IPS-11a (cell line): Measurements from ENCODE around the gene ADAM12.

Experiments used
- H3K4me3 ChIP-seq: one replicate; pipeline ENCODE4 v1.5.1; 2013; ENCODE audit warnings: low read depth, low read length, control low read depth

The ADAM12 gene

DNA sequence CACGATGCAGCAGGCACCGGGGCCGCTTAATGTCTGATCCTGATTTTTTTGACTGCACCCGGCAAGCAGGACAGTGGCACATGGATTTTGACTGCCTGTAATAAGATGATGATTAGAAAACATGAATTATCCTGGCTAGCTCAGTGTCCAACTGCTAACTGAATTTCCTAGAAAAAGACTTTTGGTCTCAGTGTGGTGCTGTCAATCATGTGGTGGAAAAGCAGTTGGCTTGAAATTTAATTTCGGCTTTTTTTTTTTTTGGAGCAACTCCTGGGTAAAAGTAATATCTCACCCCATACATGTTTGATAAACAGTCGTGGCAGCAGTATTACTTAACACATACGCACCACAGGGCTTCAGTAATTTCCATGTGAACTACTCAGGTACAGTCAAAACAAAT, 264.2 kb downstream of the ADAM12 start:
- no peak overlapping the region for H3K4me3 ChIP-seq

DNA sequence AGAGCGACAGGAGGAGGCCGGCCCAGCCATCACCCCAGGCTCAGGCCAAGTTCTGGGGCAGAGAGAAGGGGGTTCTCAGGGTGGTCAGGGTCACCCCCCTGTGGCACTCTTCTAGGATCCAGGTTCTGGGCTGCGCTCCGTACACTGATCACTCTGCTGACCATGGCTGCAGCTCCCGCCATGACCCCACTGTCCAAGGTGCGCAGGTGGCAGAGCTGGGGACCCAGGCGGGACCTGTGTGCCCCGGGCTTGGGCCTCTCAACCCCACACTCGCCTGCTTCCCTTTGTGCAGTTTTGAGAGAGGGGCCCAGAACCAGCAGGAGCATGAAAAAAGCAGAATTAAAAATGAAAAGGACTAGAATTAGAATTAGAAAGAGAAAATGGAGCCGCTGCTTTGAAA, 264.8 kb downstream of the ADAM12 start:
- H3K4me3 ChIP-seq: no peak overlapping the region

DNA sequence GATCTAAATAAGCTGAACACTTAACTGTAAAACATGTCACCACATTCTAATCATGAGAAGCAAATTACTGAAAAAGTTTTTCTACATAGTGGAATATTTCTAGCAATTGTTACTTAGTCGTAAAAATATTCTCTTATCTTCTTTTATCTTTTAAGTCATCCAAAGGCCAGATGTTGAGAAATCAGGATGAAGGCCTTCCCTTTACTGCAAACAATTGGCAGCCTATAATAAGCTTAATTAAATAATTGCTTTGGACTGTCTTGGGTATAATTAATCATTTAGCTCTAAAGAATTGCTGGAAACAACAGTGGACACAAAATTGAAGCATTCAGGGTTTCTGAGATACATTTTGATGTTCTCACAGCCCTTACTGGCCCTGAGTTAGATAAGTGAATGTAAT, 265.4 kb downstream of the ADAM12 start:
- no peak overlapping the region for H3K4me3 ChIP-seq

DNA sequence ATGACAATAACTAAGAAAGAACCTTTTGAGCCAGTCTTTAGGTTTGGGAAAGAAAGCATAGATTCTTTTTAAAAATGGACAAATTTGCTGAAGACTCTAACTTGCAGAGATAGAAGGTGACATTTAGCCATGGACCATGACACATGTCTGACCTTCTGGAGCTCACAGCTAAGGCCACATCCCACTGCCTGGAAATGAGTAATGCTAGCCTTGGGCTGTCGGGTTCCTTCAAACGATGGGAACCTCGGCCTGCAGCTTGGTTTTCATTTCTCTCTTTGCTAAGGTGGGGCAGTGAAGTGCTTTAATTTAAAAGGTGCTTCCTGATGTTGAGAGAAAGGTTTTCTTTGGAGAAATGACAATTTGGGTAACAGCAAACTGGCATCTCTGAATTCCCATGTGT, 268.7 kb downstream of the ADAM12 start:
- H3K4me3 ChIP-seq: no peak overlapping the region

DNA sequence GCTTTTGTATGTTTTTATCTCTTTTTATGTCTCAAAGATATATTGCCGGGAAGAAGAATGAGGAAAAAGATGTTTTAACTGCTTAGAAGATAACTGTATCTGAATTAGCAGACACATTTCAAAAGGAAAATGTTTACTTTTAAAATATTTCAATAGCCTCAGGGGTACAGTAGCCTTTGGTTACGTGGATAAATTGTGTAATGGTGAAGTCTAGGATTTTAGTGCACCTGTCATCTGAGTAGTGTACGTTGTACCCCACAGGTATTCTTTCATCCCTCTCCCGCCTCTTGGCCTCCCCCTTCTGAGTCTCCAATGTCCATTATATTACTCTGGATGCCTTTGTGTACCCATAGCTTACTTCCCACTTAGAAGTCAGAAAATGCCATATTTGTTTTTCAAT, 269.8 kb downstream of the ADAM12 start:
- H3K4me3 ChIP-seq: no peak overlapping the region

DNA sequence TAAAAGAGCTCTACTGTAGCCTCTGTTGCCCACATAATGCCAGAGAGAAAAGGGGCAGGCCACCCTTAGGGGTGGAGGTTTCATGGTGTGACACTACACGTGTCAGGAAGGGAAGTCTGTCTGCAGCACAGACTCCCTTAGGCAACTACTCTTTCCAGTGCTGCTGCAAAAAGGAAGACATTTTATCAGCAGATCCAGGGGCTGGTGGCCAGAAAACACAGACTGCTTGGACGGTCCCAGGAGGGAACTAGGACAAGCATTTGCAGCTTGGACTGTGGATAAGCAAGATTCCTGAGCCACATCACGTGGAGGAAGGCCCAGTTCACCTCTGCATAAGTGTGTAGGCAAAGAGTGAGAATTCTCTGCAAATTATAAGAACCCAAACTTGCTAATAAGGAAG, 271.1 kb downstream of the ADAM12 start:
- no peak overlapping the region for H3K4me3 ChIP-seq

DNA sequence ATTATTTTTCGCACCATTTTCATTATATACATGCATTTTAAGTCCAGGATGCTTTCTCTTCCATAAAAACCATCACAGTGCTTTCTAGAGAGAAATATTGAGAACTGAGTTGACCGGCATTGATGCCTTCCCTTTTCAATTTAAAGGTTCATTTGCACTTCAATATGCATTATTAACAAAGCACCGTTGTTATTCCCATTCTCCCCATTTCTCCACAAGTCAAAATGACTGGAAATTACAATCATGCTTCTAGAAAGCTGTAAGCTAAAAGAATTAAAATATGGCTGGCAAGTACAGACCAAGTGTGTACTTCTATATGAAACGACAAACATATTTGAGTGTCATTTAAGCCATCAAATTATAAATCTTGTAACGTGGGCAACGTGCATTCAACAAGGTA, 272.4 kb downstream of the ADAM12 start:
- H3K4me3 ChIP-seq: no peak overlapping the region

DNA sequence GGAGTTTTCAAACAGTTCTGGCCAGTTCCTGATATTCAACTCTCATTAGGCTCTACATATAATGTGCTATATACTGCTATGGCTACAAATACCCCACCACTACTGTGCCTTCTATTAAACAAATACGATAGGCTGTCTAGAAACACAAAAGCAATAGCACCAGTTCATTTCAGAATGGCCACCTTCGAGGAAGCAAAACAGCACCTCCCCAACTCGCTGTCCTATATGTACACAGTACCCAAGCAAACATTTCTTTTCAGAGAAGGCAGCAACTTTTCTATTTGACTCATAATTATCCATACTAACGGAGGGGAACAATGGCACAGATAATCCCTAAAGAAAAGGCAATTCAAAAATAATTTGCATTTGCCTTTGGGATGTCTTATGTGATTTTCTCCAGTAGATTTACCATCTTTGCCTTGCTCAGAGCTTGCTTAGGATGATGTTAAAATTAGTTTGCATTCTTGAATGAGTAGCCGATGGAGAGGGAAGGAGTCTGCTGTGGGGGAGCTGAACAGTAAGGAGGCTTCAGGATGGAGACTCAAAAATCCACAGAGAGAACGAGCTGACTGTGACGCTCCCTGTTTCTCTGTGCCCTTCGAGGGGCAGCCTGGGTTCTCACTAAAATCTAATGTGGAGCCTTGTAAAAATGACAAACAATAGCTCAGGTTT, 273.3 kb downstream of the ADAM12 start:
- no peak overlapping the region for H3K4me3 ChIP-seq

DNA sequence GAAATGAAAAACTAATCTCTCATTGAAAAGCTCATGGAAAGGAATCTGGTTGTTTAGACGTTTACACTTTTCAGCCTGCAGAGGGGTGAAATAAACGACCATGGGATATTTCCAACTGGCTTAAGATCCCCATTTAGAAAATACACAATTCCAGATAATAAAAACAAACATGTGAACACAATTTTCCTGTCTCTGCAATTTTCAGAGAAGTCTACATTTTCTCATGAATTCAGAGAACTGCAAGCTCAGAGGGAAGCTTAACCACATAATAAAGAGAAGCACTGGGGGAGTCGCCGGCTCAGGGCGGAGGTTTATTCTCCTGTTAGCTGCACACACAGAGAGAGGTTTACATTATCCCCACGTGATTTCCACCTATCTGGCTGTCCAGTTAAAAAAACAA, 276.8 kb downstream of the ADAM12 start:
- H3K4me3 ChIP-seq: no peak overlapping the region

DNA sequence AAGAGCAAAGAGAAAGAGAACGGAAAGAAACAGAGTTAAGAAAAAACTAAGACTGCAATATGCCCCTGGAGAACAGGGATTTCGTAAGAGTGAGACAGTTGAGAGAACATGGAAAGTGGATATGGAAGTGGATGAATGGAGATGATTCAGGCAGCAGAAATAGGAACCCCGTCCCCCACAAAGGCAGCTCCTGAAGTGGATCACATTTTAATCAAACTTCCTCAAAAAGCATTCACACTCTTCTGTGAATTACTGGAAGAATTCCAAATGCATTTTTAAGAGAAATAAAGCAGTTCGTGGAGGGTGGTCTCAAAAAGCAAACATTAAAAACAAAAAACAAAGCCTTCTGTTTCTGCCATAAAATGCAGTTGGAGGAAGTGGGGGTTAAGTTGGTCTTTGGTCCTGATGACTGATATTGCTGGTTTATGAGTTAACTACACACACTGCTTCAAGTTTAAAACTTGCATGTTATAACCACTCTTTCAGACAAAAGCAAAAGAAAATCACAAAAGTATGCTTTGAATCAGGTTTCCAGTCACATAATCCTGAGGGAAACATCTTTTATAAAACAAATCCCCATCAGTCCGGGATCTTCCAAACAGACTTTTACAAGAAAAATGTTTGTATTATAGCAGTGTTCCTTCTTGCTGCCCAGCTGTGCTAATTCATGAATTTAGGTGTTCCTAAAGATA, 277.6 kb downstream of the ADAM12 start:
- H3K4me3 ChIP-seq: no peak overlapping the region

DNA sequence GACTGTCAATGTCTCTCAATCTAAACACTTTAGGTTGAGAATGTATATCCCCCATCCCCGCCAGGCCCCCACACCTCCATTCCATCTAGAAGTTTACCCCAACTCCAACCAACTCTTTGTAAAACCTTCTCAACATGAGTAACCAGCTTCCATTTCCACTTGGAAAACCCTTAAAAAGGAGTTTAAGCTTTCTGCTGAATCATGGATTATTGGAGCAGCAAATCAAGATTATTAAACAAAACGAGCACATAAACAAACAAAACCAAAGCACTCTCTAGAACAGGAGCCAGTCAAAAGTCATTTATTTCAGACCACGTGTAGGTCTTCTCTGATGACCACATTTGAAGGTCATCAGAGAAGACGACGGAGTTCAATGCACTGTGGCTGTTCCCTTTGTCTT, 278.4 kb downstream of the ADAM12 start:
- no peak overlapping the region for H3K4me3 ChIP-seq

DNA sequence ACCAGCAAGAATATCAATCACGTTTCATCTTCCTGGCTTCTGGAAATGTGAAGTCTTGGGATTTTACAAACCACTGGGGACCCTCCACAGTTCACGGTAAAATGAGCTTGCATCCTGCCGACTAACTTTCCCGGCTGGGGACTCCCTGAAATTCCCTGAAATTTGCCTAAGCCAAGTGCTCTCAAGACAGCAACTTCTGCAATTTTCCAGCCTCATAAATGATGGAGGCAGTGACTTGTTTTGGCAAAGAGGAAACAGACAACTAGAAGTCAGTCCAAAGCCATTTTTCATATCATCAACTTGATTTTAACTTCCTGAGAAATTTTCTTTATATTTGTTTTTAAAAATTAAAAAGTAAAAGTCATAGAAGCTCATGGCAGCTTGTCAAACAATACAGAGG, 279.6 kb downstream of the ADAM12 start:
- no peak overlapping the region for H3K4me3 ChIP-seq

DNA sequence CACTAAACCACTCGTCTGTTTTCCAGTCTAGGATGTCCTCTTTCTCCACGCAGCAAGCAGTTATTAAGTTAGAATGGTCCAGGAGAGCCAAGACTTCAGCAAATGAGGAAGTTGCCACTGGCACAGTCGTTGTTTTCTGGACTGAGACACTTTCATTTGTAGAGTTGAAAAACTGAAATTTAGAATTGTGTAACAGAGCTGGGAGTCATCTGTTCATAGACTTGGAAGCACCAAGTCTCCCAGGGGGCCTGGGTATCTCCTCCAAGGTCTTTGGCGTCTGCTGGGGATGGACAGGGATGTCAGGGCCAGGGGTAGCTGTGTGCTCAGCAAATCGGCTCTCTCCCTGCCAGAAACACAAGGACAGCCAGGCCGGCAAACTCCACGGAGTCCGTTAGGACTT, 283.5 kb downstream of the ADAM12 start:
- no peak overlapping the region for H3K4me3 ChIP-seq

DNA sequence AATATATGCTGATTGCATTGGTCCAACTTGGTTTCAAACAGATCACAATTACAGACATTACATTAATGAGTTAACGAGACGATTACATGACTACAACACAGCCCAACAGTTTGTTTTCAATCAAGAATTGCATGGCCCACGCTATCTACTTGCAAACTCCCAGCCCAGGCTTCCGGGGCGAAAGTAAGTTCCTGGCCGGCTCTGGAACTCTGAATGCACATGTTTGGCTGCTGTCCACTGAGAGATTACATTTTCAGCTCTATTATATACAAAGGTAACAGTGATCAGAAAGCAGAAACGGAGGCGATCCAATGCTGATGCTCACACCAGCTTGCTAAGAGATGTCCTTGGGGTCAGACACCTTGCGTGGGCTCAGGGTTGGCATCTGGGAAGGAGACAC, 285.6 kb downstream of the ADAM12 start:
- no peak overlapping the region for H3K4me3 ChIP-seq

DNA sequence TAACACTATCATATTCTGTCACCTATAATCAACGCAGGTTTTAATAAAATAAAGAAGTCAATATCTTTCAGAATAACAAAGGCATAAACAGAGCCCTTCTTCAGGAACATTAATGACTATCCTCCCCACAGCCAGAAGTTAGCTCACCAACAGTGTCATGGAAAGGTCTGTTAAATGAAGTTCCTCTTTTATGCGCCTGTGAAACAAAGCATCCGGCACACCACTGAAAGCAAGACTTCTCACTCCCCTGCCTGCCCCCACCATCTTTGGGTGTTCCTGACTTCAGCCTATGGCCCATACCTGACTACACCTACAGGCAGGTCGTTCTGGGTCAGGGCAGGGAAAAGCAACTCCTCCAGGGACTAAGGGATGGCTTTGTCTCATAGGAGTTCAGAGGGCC, 286.5 kb downstream of the ADAM12 start:
- H3K4me3 ChIP-seq: no peak overlapping the region

DNA sequence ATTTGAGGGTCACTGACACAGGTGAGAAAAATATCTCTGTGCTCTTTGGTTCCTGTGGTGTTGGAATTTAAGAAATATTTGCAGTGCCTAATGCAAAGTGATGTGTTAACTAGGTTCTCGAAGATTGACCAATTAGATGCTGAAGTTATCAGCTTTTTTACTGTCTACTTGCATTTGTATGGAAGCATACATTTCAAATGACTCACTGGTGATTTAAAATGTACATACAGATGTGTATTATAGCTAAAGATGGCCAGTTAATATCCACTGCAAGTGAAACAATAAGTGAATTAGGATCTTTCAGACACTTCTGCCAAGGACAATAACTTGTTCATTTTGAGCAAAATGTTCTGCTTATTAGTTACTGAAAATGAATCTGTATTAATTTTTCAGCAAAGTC, 287.0 kb downstream of the ADAM12 start:
- H3K4me3 ChIP-seq: no peak overlapping the region

DNA sequence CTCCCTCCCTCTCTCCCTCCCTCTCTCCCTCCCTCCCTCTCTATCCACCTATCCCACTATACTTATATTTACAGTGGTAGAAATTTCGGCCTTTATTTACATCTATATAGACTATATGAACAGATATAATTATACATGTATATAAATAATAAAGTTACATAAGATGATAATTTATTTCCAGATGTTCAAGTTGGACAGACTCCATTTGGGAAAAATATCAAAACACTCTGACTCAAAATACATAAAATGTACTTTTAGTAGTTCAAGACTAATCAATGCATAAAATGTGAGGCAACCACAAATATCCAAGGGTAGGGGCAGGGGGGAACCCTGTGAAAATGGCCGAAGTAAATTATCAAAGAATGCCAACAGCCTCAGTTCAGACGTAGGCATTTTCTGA, 288.9 kb downstream of the ADAM12 start:
- H3K4me3 ChIP-seq: no peak overlapping the region

DNA sequence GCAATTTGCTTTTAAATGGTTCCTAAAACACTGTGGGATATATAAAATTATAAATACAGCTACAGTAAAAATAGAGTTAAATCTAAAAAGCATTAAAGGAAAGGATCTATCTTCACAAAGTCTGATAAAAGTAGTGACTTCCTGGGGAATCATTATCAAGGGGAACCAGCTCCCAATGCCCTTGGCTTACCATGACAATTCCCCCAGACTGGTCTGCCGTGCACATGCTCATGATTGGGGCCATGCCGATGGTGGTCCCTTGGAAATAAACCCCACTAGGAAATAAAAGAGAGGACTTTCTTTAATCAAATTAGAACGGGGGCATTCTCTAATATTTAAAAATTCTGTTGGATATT, 290.1 kb downstream of the ADAM12 start:
- H3K4me3 ChIP-seq: no peak overlapping the region

DNA sequence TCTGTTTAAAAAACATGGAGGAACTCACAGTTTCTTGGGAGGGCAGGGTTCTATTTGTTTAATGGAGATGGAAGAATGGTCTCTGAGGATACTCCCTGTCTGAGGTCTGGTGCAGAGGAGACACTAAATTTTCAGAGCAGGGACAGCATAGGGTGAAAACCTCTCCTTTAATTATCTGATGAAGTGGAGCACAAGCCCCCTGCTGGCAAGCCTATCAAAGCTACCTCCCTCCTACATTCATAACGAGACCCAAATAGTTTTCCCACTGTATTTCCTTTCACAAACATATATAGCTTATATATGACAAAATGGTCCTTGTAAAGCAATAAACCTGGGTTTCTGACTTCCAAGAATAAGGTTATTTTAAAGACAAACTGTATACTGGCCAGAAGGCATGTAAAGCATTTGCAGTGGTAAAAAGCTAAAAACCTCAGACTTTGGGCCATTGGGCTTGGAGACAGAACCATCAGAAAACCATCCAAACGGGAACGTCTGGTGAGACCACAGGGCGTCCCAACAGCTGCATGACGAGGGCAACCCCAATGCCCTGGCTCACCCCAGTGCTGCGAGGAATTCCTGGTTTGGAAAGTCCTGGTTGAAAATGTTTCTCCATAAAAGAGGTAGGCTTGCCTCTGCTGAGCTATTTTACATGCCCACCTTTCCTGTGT, 290.6 kb downstream of the ADAM12 start:
- H3K4me3 ChIP-seq: no peak overlapping the region

DNA sequence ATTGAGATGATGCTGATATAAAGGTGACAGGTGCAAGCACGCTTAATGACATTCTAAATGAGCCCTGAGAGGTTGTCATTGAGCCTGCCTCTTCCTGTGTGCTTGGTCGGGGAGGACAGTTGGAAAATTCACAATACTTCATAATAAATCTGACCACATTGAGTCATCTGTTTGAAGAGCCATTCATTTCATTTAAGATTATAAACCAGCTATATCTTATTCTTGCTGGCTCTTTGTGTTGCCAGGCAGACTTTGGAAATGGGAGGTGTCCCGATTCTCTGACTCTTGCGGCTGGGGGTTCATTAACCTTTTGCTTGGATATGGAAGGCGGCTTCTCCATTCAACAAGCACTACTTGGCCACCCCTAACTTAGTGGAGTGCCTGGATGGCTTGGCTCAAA, 293.7 kb downstream of the ADAM12 start:
- H3K4me3 ChIP-seq: no peak overlapping the region

DNA sequence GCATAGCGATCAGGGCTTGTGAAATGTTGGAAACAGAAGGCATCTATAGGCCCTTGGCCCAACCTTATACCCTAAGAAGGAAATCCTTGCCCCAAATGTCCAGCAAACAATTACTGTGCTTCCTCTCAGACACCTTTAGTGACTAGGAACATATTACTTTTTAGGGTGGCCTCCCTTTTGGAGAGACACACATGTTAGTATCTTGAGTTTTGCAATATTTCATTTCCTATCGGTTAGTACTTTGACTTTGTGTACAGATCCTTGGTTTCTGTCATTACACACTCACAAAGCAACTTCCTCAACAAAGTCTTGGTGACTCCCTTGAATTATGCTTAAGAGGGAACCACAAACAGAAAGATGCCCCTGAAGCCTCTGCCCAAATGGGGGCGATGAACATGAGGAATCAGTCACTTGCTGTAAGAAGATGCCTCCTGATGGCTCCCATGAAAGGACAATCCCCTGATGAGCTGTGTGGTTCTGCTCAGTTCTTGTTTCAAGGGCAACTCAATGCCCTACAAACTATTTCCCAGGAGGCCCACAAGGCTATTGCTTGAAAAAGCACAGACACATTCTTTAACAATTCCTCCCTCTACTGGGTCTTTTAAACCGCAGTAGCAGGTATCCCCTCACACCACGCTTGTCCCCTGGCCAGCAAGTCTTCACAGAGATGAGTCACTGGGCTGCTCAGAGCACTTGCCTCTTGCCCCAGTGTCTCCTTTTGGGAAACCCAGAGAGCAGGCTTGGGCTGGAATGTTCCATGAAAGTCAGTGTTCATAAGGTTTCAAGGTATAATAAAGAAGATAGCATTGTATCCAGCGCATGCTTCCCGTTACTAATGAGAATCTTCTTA, 295.7 kb downstream of the ADAM12 start:
- H3K4me3 ChIP-seq: no peak overlapping the region
